GM12891 (cell line): ENCODE data around the gene CNN3.

Experiments used
- POLR2A ChIP-seq: IDR thresholded peaks from 2 replicates; pipeline ENCODE4 v1.6.1; 2011; ENCODE audit warnings: low read depth, low read length, control low read depth
- POLR2AphosphoS5 ChIP-seq: IDR thresholded peaks from 2 replicates; pipeline ENCODE4 v1.6.1; 2011; ENCODE audit warnings: low read depth, low read length, control low read depth
- POU2F2 ChIP-seq: IDR thresholded peaks from 2 replicates; pipeline ENCODE4 v1.6.1; 2011; ENCODE audit warnings: low read depth, mild to moderate bottlenecking, control low read depth, low read length, moderate library complexity
- TAF1 ChIP-seq: IDR thresholded peaks from 2 replicates; pipeline ENCODE4 v1.6.1; 2011; ENCODE audit warnings: low read depth, low read length, control low read depth

DNA sequence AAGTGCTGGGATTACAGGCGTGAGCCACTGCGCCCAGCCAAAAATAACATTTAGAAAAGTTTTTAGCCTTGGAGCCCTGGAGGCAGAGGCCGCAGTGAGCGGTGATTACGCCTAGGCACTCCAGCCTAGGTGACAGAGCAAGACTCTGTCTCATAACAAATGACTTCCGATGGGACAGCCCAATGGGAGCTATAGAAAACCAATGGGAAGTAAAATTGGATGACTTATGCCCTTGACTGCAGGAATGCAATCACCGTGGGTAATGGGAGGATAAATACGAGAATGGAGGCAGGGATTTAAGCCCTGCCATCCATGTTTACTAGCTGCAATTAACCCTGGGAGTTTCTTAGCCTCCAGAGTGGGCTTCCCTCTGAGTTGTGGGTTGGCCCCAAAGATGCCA lies 37.0 kb upstream of the CNN3 start:
- no peak for TF ChIP-seq POLR2AphosphoS5
- no peak for TF ChIP-seq POLR2A
- TF ChIP-seq POU2F2, result no peak
- TF ChIP-seq TAF1, result no peak
